Left kidney (tissue), 2 donors: ENCODE results near the gene RNF166. TPM values are rescaled to one million over a fixed set of nuclear protein-coding genes. Genes with fewer than 3 reads are reported as not detected.

Experiments
- DNase-seq: peaks from one replicate; pipeline ENCODE4 v3.0.0-alpha.2; 2013
- polyA plus RNA-seq: library from polyadenylated mRNA; unstranded; fragments of 120-200 nt; gene quantifications from one replicate; pipeline ENCODE4 v1.2.1, GENCODE V29; 2013; ENCODE audit not compliant: insufficient read length

The RNF166 gene
- polyA plus RNA-seq, 1 donor, result 15.3 TPM

GRCh38 chr16:88739977-88740726 is 33.9 kb upstream of the RNF166 start:
- DNase-seq, result no peak

- no peak for DNase-seq
Measured at GRCh38 chr16:88739139-88739976, 33.1 kb upstream of the RNF166 start.

GRCh38 chr16:88738151-88739084 is 32.2 kb upstream of the RNF166 start:
- peak; percentile 41 for DNase-seq

GRCh38 chr16:88737298-88738150 is 31.3 kb upstream of the RNF166 start:
- DNase-seq, result peak; percentile 62

GRCh38 chr16:88736496-88736895 is 30.3 kb upstream of the RNF166 start:
- no peak for DNase-seq

- no peak for DNase-seq
Measured at GRCh38 chr16:88736088-88736487, 29.9 kb upstream of the RNF166 start.

GRCh38 chr16:88735616-88736015 is 29.4 kb upstream of the RNF166 start:
- no peak for DNase-seq

- no peak for DNase-seq
Measured at GRCh38 chr16:88735121-88735520, 28.9 kb upstream of the RNF166 start.

- DNase-seq, result no peak
Measured at GRCh38 chr16:88734361-88734728, 28.1 kb upstream of the RNF166 start.

- no peak for DNase-seq
Measured at GRCh38 chr16:88733630-88734360, 27.6 kb upstream of the RNF166 start.

- no peak for DNase-seq
Measured at GRCh38 chr16:88732961-88733294, 26.7 kb upstream of the RNF166 start.

GRCh38 chr16:88732172-88732960 is 26.2 kb upstream of the RNF166 start:
- no peak for DNase-seq

- DNase-seq, result no peak
Measured at GRCh38 chr16:88731699-88732098, 25.5 kb upstream of the RNF166 start.

GRCh38 chr16:88730632-88731607 is 24.7 kb upstream of the RNF166 start:
- no peak for DNase-seq

GRCh38 chr16:88727871-88728270 is 21.7 kb upstream of the RNF166 start:
- DNase-seq, result no peak

GRCh38 chr16:88726981-88727380 is 20.8 kb upstream of the RNF166 start:
- DNase-seq, result no peak

- no peak for DNase-seq
Measured at GRCh38 chr16:88726408-88726749, 20.2 kb upstream of the RNF166 start.

- DNase-seq, result no peak
Measured at GRCh38 chr16:88725609-88726407, 19.6 kb upstream of the RNF166 start.
